ENCODE measurements around the gene KMT2C. TPM values are rescaled to one million over a fixed set of nuclear protein-coding genes. Genes with fewer than 3 reads are reported as not detected.

Gene KMT2C
- total RNA-seq, 2 donors from 2014 or later = 71.2 to 105 TPM

GRCh38 chr7:152200395-152200794 is 235.4 kb downstream of the KMT2C start:
- DNase-seq (ENCODE audit: low spot score) = no peak
- no peak for ATAC-seq
- Mint-ChIP-seq H3K9me3 (no peaks in the 10 kb centered on the region), H3K27me3 (no peaks in the 10 kb centered on the region), H3K27ac (no peak overlapping the region), H3K36me3 (peaks cover 13% of the 10 kb centered on the region), H3K4me1 (ENCODE audit: low read depth in 2 of 2) (no peaks in the 10 kb centered on the region), H3K4me3 (no peak overlapping the region)

DNA sequence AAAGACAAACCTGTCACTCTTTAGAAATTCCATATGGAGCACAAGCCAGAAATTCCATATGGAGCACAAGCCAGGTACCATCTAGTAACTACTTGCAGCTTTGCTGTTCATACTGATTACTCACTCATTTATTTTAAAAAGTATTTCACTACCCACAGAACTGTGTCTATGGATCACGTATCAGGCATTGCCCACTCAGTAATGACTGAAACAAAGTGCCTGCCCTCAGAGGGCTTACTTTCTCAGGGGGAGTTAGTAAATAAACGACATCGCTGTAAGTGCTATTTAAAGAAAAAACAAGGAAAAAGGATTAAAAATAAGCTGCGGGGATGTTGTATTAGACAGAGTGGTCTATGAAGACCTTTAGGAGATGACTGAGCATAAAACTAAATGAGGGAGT is 239.4 kb downstream of the KMT2C start:
- no peaks in the 10 kb centered on the region for H3K9me3 Mint-ChIP-seq
- no peak for ATAC-seq
- H3K27ac Mint-ChIP-seq = no peak overlapping the region
- no peaks in the 10 kb centered on the region for H3K4me1 Mint-ChIP-seq (ENCODE audit: low read depth in 2 of 2)
- no peak for DNase-seq (ENCODE audit: low spot score)
- no peak overlapping the region for H3K4me3 Mint-ChIP-seq
- H3K27me3 Mint-ChIP-seq = no peaks in the 10 kb centered on the region
- H3K36me3 Mint-ChIP-seq = peaks cover 22% of the 10 kb centered on the region

DNA sequence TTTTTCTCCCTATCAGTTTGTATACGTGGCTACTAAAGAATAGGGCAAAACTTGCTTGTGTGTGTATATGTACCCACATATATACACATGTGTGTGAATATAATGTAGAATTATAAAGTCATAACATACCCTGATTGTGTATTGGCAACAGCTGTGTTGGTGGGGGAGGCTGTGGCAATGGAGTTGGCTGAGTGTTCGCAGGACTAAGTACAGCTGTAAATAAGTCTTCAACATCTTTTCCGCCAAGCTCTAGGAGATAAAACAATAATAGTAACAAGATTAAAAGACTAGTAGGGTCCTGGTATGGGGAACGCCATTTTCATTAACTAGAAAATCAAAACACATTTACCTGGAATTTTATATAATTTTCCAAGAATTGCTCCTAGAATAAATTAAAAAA is 241.9 kb downstream of the KMT2C start:
- DNase-seq (ENCODE audit: low spot score) (no peak), ATAC-seq (no peak)
- H3K9me3 Mint-ChIP-seq = no peaks in the 10 kb centered on the region
- H3K4me1 Mint-ChIP-seq (ENCODE audit: low read depth in 2 of 2) = peaks cover 0 to 3% of the 10 kb centered on the region in 2 donors
- H3K27ac Mint-ChIP-seq = no peak overlapping the region
- H3K36me3 Mint-ChIP-seq = peaks cover 31% of the 10 kb centered on the region
- H3K27me3 Mint-ChIP-seq = no peaks in the 10 kb centered on the region
- no peak overlapping the region for H3K4me3 Mint-ChIP-seq

GRCh38 chr7:152189061-152189460 is 246.7 kb downstream of the KMT2C start:
- ATAC-seq (no peak), DNase-seq (ENCODE audit: low spot score) (no peak)
- H3K27ac Mint-ChIP-seq = peak overlapping the region in 1 of 2 donors; percentile 22
- H3K9me3 Mint-ChIP-seq = no peaks in the 10 kb centered on the region
- H3K27me3 Mint-ChIP-seq = no peaks in the 10 kb centered on the region
- H3K4me1 Mint-ChIP-seq (ENCODE audit: low read depth in 2 of 2) = peaks cover 0 to 3% of the 10 kb centered on the region in 2 donors
- H3K4me3 Mint-ChIP-seq = no peak overlapping the region
- H3K36me3 Mint-ChIP-seq = peaks cover 27% of the 10 kb centered on the region

- Mint-ChIP-seq H3K36me3 (peaks cover 20% of the 10 kb centered on the region), H3K9me3 (no peaks in the 10 kb centered on the region), H3K27me3 (no peaks in the 10 kb centered on the region), H3K4me1 (ENCODE audit: low read depth in 2 of 2) (peaks cover 0 to 6% of the 10 kb centered on the region in 2 donors), H3K4me3 (no peak overlapping the region), H3K27ac (no peak overlapping the region)
- DNase-seq (ENCODE audit: low spot score) (no peak), ATAC-seq (no peak)
These were observed 250.2 kb downstream of the KMT2C start for GRCh38 chr7:152185558-152185957.

- H3K36me3 Mint-ChIP-seq = peaks cover 31% of the 10 kb centered on the region
- ATAC-seq = no peak
- no peak overlapping the region for H3K4me3 Mint-ChIP-seq
- H3K4me1 Mint-ChIP-seq (ENCODE audit: low read depth in 2 of 2) = peaks cover 3 to 14% of the 10 kb centered on the region in 2 donors
- no peak overlapping the region for H3K27ac Mint-ChIP-seq
- H3K9me3 Mint-ChIP-seq = no peaks in the 10 kb centered on the region
- DNase-seq (ENCODE audit: low spot score) = no peak
- H3K27me3 Mint-ChIP-seq = no peaks in the 10 kb centered on the region
These were observed 255.2 kb downstream of the KMT2C start for GRCh38 chr7:152180587-152180986.

GRCh38 chr7:152180048-152180447 is 255.8 kb downstream of the KMT2C start:
- Mint-ChIP-seq H3K9me3 (no peaks in the 10 kb centered on the region), H3K27me3 (no peaks in the 10 kb centered on the region), H3K4me1 (ENCODE audit: low read depth in 2 of 2) (peaks cover 3 to 14% of the 10 kb centered on the region in 2 donors), H3K4me3 (no peak overlapping the region), H3K36me3 (peaks cover 31% of the 10 kb centered on the region), H3K27ac (no peak overlapping the region)
- no peak for DNase-seq (ENCODE audit: low spot score)
- no peak for ATAC-seq

DNA sequence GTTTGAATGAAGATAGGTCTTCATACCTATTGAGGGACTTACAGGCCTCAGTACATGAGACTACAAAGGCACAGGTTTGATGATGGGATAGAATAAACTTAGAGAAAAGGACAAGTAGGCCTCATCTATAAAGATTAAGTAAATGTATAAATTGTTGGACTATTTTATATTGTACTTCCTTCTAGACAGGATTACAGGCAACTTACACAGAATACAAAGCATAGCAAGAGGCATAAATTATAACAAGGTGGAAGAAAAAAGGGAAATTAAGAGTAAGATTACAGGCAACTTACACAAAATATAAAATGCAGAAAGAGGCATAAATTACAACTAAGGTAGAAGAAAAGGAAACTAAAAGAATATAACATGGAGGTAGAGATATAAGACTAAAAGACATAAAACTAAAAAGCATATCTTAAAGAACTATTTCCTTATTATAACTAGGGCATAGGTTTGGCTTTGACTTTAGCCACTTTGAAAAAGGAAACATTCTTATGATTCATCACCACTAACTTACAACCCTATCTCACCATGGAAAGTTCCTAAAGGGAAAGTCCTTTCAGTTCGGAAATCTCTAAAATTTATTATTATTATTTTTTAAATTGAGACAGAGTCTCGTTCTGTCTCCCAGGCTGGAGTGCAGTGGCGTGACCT is 257.3 kb downstream of the KMT2C start:
- Mint-ChIP-seq H3K4me3 (no peak overlapping the region), H3K27me3 (no peaks in the 10 kb centered on the region), H3K36me3 (peaks cover 35% of the 10 kb centered on the region), H3K4me1 (ENCODE audit: low read depth in 2 of 2) (peaks cover 3 to 14% of the 10 kb centered on the region in 2 donors), H3K9me3 (no peaks in the 10 kb centered on the region), H3K27ac (peak overlapping the region in 1 of 2 donors; percentile 5)
- DNase-seq (ENCODE audit: low spot score) (no peak), ATAC-seq (no peak)

DNA sequence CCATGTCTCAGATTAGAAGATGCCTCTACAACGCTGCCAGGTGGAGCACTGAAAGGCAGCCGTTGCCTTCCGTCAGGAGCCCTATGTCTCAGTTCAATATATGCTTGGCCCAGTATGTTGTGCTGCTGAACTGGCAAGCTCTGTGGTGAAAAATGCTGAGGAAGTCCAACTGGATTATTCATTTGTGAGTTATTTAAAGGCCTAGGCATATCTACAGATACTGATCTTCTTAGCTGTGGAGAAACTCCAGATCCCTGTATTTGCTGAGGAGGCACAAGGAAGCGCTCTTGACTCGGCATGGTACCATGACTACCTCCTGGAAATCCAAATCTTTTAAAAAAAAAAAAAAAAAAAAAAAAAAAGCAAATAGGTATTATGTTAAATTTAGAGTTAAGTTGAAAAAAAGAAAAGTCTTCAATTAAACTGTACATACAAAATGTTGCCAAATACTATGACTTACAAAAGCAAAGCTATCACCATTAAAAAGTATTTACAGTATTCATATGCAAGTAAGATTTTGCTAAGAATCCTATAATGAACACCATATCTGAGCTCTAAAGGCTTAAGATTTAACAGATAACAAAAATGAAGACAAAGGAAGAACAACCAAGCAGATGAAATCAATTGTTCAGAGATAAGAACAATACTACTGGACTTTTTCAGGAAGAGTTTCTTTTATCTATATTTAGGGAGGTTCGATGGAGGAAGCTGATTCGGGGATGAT is 258.0 kb downstream of the KMT2C start:
- no peak overlapping the region for H3K4me3 Mint-ChIP-seq
- peaks cover 3 to 14% of the 10 kb centered on the region in 2 donors for H3K4me1 Mint-ChIP-seq (ENCODE audit: low read depth in 2 of 2)
- no peaks in the 10 kb centered on the region for H3K27me3 Mint-ChIP-seq
- H3K36me3 Mint-ChIP-seq = peaks cover 37% of the 10 kb centered on the region
- no peak for DNase-seq (ENCODE audit: low spot score)
- peak overlapping the region in 1 of 2 donors; percentile 5 for H3K27ac Mint-ChIP-seq
- no peak for ATAC-seq
- no peaks in the 10 kb centered on the region for H3K9me3 Mint-ChIP-seq

GRCh38 chr7:152176797-152177196 is 259.0 kb downstream of the KMT2C start:
- ATAC-seq (no peak), DNase-seq (ENCODE audit: low spot score) (no peak)
- H3K4me1 Mint-ChIP-seq (ENCODE audit: low read depth in 2 of 2) = peaks cover under 1 to 14% of the 10 kb centered on the region in 2 donors
- no peaks in the 10 kb centered on the region for H3K27me3 Mint-ChIP-seq
- H3K9me3 Mint-ChIP-seq = no peaks in the 10 kb centered on the region
- H3K4me3 Mint-ChIP-seq = no peak overlapping the region
- no peak overlapping the region for H3K27ac Mint-ChIP-seq
- H3K36me3 Mint-ChIP-seq = peaks cover 32% of the 10 kb centered on the region

DNA sequence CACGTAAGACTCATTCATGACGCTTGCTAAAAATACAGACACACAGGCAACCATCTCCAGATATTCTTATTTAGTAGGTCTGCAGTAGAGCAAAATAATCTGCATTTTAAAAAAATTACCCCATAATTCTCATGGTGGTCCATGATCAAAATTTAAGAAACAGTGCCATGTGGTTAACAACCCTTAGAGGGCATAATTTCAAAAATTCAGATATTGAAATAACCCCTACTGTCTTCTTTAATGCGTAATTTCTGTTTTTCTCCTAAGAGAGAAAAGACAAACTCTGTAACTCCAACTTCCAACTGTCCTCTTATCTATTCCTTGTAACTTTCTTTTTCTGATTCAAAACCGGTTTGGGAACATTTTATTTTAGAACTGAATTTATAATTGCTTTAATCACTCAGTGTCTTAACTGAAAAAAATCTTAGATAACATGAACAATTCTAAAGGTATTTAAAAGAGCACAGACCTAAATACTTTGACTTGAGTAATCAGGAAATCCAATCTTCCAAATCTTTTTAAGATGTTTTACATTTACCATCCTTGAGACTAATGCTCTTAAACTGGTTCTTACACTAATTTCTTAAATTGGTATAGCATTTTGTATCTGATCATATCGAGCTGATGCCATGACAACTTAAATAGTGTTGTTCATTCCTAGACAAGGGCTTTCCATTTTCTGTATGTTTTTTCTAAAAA is 262.3 kb downstream of the KMT2C start:
- Mint-ChIP-seq H3K4me3 (no peak overlapping the region), H3K9me3 (no peaks in the 10 kb centered on the region), H3K36me3 (peaks cover 21% of the 10 kb centered on the region), H3K27me3 (no peaks in the 10 kb centered on the region), H3K4me1 (ENCODE audit: low read depth in 2 of 2) (peaks cover 0 to 13% of the 10 kb centered on the region in 2 donors), H3K27ac (no peak overlapping the region)
- ATAC-seq = no peak
- DNase-seq (ENCODE audit: low spot score) = no peak

DNA sequence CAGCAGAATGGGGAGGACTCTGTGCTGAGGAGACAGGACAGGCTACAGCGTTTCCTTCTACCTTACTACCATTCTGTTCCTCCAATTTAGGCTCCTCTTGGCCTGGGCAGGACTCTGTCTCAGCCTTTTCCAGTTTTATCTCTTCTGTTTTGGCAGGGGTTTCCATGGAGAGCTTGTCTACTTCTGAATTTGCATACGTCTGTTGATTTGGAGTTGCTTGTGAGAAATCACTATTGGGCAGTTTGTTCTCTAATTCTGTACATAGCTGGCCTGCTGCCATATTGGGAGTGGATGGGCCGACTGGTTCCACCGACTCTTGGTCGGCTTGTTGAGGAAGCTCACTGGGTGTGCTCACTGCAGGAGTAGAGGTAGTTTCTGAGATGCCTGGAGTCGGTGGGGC is 273.5 kb downstream of the KMT2C start:
- H3K4me1 Mint-ChIP-seq (ENCODE audit: low read depth in 2 of 2) = peaks cover 6 to 7% of the 10 kb centered on the region in 2 donors
- H3K9me3 Mint-ChIP-seq = no peaks in the 10 kb centered on the region
- DNase-seq (ENCODE audit: low spot score) (no peak), ATAC-seq (no peak)
- H3K27me3 Mint-ChIP-seq = no peaks in the 10 kb centered on the region
- H3K36me3 Mint-ChIP-seq = peaks cover 30% of the 10 kb centered on the region
- no peak overlapping the region for H3K27ac Mint-ChIP-seq
- H3K4me3 Mint-ChIP-seq = no peak overlapping the region

- peaks cover 22% of the 10 kb centered on the region for H3K36me3 Mint-ChIP-seq
- H3K9me3 Mint-ChIP-seq = no peaks in the 10 kb centered on the region
- peak overlapping the region in 1 of 2 donors; percentile 23 for H3K27ac Mint-ChIP-seq
- ATAC-seq (no peak), DNase-seq (ENCODE audit: low spot score) (no peak)
- H3K4me1 Mint-ChIP-seq (ENCODE audit: low read depth in 2 of 2) = peaks cover 6 to 7% of the 10 kb centered on the region in 2 donors
- no peaks in the 10 kb centered on the region for H3K27me3 Mint-ChIP-seq
- no peak overlapping the region for H3K4me3 Mint-ChIP-seq
These were observed 274.6 kb downstream of the KMT2C start for GRCh38 chr7:152161171-152161570.
